IPS-18c (cell line): Measurements from ENCODE around the gene SPEG.
"Not testable (repeated sequence)": the region's sequence is repeated elsewhere in the genome, so short reads cannot be mapped to it uniquely, and the experiment has no call there.

Experiments used
- H3K4me3 ChIP-seq: 2 replicates; pipeline ENCODE4 v1.7.0; 2013; ENCODE audit warnings: low read depth, mild to moderate bottlenecking, low read length, moderate library complexity; ENCODE audit not compliant: insufficient read depth
- H3K9me3 ChIP-seq: one replicate; pipeline ENCODE4 v1.6.1; 2013; ENCODE audit warnings: mild to moderate bottlenecking, low read length, moderate library complexity; ENCODE audit not compliant: control insufficient read depth, insufficient read depth

The SPEG gene

GRCh38 chr2:219402665-219403515 lies 31.8 kb upstream of the SPEG start:
- no peaks in the 10 kb centered on the region for H3K9me3 ChIP-seq
- no peak overlapping the region for H3K4me3 ChIP-seq

GRCh38 chr2:219403861-219404260 lies 30.8 kb upstream of the SPEG start:
- H3K4me3 ChIP-seq: no peak overlapping the region
- no peaks in the 10 kb centered on the region for H3K9me3 ChIP-seq

DNA sequence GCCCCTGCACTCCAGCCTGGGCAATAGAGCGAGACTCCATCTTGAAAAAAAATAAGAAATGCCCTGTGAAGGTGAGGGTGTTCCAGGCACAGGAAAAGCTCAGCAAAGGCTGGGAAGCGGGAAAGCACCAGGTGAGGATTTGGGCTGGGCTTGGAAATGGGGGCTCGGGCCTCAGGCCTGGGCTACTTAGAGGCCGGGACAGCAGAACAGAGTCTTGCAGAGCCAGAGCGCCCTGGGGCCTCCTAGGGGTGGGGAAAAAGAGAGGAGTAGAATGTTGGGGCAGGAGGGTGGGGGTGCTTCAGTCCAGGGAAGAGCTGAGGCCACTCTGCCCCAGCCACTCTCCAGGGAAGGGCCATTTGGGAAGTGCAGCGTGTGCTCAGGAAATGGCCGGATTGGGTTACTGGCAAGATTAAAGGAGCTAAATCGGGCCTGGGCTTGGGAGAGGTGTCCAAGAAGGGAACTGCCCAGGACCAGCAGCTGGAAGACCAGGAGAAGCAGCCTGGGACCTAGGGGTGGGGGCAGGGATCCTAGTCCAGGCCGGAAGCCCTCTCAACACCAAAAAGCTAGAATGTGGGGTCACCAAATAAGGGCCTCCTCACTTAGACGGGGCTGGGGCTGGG lies 30.2 kb upstream of the SPEG start:
- H3K4me3 ChIP-seq: no peak overlapping the region
- no peaks in the 10 kb centered on the region for H3K9me3 ChIP-seq

DNA sequence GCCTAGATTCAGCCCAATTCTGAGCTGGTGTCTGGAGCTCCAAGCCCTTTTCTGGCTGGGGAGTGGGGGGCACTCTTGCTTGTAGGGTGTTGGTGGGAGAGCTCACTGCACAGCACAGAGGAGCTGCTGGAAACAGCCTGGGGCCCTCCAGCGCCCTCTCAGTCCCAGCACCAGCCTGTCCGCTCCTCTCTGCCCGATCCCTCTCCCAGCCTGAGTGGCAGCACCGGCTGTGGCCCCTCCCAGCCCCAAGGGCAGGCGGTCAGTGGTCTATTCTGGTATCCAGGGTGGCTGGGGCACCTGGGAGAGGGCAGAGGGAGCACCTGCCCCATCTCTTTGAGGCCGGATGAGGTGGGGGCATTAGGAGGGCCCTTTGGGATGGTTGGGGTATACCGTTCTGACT lies 29.7 kb upstream of the SPEG start:
- no peak overlapping the region for H3K4me3 ChIP-seq
- H3K9me3 ChIP-seq: no peaks in the 10 kb centered on the region

DNA sequence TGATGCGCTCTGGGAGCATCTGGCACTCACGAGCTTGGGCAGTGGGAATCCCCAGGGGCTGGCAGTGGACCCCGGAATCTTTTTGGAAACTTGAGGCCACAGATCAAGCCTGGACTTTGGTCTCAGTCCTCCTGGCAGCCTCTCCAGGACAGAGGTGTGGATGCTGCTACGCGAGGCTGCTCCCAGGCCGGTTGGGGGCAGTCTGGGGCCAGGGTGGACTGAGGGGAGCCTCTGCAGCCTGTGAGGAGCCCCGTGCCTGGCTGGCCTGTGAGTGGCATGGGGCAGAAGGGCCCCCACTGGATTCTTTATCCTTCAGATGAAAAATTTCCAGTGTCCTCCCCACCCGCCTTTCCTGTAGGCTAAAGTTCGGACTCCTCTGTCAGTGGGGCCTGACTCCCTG lies 29.2 kb upstream of the SPEG start:
- Histone ChIP-seq H3K4me3 (no peak overlapping the region), H3K9me3 (no peaks in the 10 kb centered on the region)

GRCh38 chr2:219405958-219406860 lies 28.4 kb upstream of the SPEG start:
- no peaks in the 10 kb centered on the region for H3K9me3 ChIP-seq
- no peak overlapping the region; the same call in 1 of the 2 replicates for H3K4me3 ChIP-seq

DNA sequence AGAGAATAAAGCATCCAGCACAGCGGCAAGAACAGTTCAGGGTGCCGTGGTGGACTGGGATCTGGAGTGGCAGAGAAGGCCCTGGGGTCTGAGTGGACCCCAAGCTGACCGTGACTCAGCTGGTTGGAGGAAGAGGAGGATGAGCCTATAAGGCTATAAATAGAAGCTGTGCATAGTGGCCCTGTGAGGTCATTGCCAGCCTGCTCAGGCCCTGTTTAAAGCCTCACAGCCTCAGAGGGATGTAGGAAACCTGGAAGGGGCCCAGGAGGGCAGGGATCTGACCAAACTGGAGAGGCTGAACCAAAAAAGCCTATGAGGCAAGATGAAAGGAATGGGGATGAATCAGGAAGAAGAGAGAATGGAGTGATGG lies 27.8 kb upstream of the SPEG start:
- no peak overlapping the region; the same call in 1 of the 2 replicates for H3K4me3 ChIP-seq
- H3K9me3 ChIP-seq: no peaks in the 10 kb centered on the region

DNA sequence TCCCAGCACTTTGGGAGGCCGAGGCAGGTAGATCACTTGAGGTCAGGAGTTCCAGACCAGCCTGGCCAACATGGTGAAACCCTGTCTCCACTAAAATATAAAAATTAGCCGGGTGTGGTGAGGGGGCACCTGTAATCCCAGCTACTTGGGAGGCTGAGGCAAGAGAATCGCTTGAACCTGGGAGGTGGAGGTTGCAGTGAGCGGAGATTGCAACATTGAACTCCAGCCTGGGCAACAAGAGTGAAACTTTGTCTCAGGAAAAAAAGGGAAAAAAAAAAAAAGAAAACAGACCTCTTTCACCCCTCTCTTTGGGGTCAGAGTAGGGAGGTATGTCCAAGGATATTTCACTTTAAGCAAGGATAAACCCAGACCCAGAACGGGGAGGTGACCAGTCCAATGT lies 27.3 kb upstream of the SPEG start:
- H3K4me3 ChIP-seq, H3K9me3 ChIP-seq: not testable (repeated sequence)

DNA sequence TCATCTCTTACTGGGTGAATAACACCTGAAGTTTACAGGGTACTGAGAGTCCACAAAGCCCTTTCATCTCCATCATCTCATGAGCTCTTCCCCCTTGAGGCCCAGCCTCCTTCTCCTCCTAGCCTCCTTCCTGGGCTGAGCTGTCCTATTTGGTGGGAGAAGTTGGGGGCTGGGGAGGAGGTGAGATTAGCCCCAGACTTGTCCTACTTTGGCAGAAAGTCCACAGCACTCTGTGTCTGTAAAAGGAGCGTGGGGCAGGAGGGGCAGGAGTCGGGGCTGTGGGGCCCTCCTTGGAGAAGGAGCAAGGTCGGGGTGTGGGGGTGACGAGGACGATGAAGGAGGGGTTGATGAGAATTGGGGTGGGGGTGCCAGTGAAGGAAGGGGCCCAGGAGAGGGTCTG lies 26.4 kb upstream of the SPEG start:
- H3K4me3 ChIP-seq: no peak overlapping the region

GRCh38 chr2:219408631-219409030 lies 26.0 kb upstream of the SPEG start:
- no peak overlapping the region for H3K4me3 ChIP-seq
- no peaks in the 10 kb centered on the region for H3K9me3 ChIP-seq

More for the DNA sequence above, 26.4 kb upstream of the SPEG start:
- no peaks in the 10 kb centered on the region for H3K9me3 ChIP-seq

- no peaks in the 10 kb centered on the region for H3K9me3 ChIP-seq
- H3K4me3 ChIP-seq: no peak overlapping the region
Observed at GRCh38 chr2:219409619-219410018, 25.0 kb upstream of the SPEG start.

DNA sequence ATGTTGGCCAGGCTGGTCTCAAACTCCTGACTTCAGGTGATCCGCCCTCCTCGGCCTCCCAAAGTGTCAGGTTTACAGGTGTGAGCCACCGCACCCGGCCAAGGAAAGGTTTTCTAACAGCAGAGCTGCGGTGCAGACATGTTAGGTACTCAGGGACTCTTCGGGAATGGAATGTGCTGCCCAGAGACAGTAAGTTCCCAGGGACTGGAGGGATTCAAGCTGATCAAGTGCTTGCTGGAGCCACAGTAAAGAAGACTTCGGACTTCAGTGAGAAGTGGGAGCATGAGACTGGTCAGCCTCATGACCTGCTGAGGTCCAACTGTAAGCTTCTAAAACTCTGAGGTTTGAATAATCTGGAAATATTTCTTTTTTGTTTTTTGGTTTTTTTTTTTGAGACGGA lies 24.3 kb upstream of the SPEG start:
- no peaks in the 10 kb centered on the region for H3K9me3 ChIP-seq
- H3K4me3 ChIP-seq: no peak overlapping the region

DNA sequence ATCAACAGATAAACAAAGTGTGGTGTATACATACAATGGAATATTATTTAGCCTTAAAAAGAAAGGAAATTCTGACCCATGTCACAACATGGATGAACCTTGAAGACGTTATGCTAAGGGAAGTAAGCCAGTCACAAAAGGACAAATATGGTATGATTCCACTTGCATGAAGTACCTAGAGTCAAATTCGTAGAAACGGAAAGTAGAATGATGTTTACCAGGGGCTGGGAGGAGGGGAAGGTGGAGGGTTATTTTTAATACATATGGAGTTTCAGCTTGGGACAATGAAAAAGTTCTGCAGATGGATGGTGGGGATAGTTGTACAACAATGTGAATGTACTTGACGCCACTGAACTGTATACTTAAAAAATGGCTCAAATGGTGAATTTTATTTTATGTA lies 19.8 kb upstream of the SPEG start:
- no peak overlapping the region for H3K4me3 ChIP-seq
- H3K9me3 ChIP-seq: peaks cover 2% of the 10 kb centered on the region

DNA sequence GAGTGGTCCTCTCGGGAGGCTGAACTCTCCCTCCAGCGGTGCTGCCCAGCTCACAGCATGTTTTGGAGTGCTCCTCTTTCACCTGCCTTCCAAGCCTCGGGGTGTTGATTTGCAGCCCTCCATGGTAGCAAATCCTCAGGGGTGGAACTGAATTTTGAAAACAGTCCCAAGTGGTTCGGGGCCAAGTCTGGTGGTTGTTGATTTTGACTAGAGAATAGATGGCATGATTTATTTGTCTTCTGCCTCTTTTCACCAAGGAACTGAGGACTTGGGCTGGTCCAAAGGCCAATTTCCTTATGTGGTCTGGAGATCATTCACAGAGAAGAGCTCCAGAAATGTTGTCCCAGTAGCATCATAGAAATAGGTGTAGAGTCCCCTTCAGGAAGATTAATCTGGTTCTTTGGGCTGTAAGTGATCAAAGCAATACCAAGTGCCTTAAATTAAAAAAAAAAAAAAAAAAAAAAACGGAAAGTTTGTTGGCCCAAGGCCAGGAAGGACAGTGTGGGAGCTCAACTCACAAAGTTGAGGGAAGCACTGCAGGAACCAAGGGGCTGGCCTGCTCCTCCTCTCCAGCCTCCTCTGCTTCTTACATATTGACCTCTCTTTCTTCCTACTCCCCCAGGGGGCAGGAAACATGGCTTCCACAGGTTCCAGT lies 18.9 kb upstream of the SPEG start:
- no peak overlapping the region for H3K4me3 ChIP-seq
- peaks cover 2% of the 10 kb centered on the region for H3K9me3 ChIP-seq

- H3K4me3 ChIP-seq: no peak overlapping the region
- peaks cover 2% of the 10 kb centered on the region for H3K9me3 ChIP-seq
Observed at GRCh38 chr2:219416235-219416602, 18.4 kb upstream of the SPEG start.

DNA sequence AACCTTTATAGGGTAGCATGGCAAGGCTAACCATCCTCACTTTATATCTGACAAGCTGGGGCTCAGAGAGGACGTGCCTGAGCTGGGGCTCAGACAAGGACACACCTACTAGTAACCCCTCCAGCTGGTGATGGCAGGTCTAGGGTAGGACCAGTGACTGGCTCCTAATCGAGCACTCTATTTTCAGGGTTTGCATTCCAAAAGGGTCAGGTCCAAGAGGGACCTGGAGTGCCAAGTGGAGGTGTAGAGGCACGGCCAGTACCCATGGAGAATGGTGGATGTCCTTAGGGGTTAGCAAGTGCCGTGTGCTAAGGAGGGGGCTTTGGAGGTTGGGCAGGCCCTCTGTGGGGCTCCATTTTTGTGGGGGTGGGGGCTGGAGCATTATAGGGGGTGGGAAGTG lies 17.7 kb upstream of the SPEG start:
- Histone ChIP-seq H3K9me3 (peaks cover 2% of the 10 kb centered on the region), H3K4me3 (no peak overlapping the region)

DNA sequence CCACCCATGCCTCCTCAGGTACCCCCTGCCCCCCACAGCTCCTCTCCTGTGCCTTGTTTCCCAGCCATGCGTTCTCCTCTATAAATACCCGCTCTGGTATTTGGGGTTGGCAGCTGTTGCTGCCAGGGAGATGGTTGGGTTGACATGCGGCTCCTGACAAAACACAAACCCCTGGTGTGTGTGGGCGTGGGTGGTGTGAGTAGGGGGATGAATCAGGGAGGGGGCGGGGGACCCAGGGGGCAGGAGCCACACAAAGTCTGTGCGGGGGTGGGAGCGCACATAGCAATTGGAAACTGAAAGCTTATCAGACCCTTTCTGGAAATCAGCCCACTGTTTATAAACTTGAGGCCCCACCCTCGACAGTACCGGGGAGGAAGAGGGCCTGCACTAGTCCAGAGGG lies 17.3 kb upstream of the SPEG start:
- peaks cover 2% of the 10 kb centered on the region for H3K9me3 ChIP-seq
- no peak overlapping the region for H3K4me3 ChIP-seq
